Ishikawa (cell line): ENCODE data around the gene KIF17.

Source experiments
- CEBPB ChIP-seq: IDR thresholded peaks from 2 replicates; pipeline ENCODE4 v1.6.1; 2012
- CREB1 ChIP-seq: IDR thresholded peaks from 2 replicates; pipeline ENCODE4 v1.6.1; 2012; ENCODE audit warnings: low read depth
- EGR1 ChIP-seq: IDR thresholded peaks from 2 replicates; pipeline ENCODE4 v1.6.1; 2012
- EP300 ChIP-seq: IDR thresholded peaks from 2 replicates; pipeline ENCODE4 v1.6.1; 2012; ENCODE audit warnings: borderline replicate concordance
- FOXM1 ChIP-seq: IDR thresholded peaks from 2 replicates; pipeline ENCODE4 v1.6.1; 2012; ENCODE audit warnings: low read depth, borderline replicate concordance
- NFIC ChIP-seq: IDR thresholded peaks from 2 replicates; pipeline ENCODE4 v1.6.1; 2012
- RAD21 ChIP-seq: IDR thresholded peaks from 2 replicates; pipeline ENCODE4 v1.6.1; 2012; ENCODE audit warnings: low read depth
- TAF1 ChIP-seq: IDR thresholded peaks from 2 replicates; pipeline ENCODE4 v1.6.1; 2012; ENCODE audit warnings: low read depth, mild to moderate bottlenecking
- TCF12 ChIP-seq: IDR thresholded peaks from 2 replicates; pipeline ENCODE4 v1.6.1; 2012; ENCODE audit warnings: low read depth
- TEAD4 ChIP-seq: IDR thresholded peaks from 2 replicates; pipeline ENCODE4 v1.6.1; 2012
- YY1 ChIP-seq: IDR thresholded peaks from 2 replicates; pipeline ENCODE4 v1.6.1; 2012; ENCODE audit warnings: low read depth
- ZBTB7A ChIP-seq: IDR thresholded peaks from 2 replicates; pipeline ENCODE4 v1.6.1; 2012; ENCODE audit warnings: low read depth
- TF ChIP-seq, protein P1 (sequence below): IDR thresholded peaks from 2 replicates; pipeline ENCODE4 v1.6.1; 2012; ENCODE audit warnings: low read depth, mild to moderate bottlenecking
- TF ChIP-seq, protein P2 (sequence below): IDR thresholded peaks from 2 replicates; pipeline ENCODE4 v1.6.1; 2012
- TF ChIP-seq, protein P3 (sequence below): IDR thresholded peaks from 2 replicates; pipeline ENCODE4 v1.6.1; 2012

Gene KIF17

DNA sequence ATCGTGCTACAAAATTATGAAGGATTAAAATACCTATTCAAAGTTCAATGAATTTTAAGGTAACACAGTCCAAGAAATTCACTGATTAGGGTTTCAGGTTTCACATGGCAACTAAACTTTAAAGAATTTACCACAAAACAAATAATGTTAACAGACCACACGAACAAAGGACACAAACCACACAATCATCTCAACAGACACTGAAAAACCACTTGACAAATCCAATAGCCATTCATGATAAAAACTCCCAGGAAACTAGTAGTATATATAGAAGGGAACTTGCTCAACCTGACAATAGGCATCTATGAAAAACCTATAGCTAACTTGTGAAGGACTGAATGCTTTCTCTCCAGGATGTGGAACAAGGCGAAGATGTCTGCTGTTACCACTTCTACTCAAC is 35.8 kb upstream of the KIF17 start:
- TF ChIP-seq, protein P1, sequence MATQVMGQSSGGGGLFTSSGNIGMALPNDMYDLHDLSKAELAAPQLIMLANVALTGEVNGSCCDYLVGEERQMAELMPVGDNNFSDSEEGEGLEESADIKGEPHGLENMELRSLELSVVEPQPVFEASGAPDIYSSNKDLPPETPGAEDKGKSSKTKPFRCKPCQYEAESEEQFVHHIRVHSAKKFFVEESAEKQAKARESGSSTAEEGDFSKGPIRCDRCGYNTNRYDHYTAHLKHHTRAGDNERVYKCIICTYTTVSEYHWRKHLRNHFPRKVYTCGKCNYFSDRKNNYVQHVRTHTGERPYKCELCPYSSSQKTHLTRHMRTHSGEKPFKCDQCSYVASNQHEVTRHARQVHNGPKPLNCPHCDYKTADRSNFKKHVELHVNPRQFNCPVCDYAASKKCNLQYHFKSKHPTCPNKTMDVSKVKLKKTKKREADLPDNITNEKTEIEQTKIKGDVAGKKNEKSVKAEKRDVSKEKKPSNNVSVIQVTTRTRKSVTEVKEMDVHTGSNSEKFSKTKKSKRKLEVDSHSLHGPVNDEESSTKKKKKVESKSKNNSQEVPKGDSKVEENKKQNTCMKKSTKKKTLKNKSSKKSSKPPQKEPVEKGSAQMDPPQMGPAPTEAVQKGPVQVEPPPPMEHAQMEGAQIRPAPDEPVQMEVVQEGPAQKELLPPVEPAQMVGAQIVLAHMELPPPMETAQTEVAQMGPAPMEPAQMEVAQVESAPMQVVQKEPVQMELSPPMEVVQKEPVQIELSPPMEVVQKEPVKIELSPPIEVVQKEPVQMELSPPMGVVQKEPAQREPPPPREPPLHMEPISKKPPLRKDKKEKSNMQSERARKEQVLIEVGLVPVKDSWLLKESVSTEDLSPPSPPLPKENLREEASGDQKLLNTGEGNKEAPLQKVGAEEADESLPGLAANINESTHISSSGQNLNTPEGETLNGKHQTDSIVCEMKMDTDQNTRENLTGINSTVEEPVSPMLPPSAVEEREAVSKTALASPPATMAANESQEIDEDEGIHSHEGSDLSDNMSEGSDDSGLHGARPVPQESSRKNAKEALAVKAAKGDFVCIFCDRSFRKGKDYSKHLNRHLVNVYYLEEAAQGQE = no peak

DNA sequence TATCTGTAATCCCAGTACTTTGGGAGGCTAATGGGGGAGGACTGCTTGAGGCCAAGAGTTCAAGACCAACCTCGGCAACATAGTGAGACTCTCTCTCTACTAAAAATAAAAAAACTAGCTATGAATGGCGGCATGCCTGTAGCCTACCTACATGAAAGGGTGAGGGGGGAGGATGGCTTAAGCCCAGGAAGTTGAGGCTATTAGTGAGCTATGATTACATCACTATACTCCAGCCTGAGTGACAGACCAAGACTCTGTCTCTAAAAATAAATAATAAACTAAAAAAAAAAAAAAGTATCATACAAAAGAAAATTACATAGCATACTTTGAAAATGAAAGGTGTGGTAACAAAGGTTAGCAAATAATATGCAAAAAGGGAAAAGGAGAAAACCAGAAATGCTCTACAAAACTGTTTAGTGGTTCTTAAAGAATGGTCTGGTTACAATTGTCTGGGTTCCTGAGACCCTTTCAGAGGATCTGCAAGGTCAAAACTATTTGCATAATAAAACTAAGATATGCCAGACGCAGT is 33.7 kb upstream of the KIF17 start:
- TF ChIP-seq EGR1 (no peak), TEAD4 (no peak), CREB1 (no peak), TAF1 (no peak), NFIC (no peak), YY1 (no peak), EP300 (no peak), TCF12 (no peak), RAD21 (no peak), ZBTB7A (no peak), CEBPB (no peak), FOXM1 (no peak)
- TF ChIP-seq, protein P1 = no peak
- TF ChIP-seq, protein P2, sequence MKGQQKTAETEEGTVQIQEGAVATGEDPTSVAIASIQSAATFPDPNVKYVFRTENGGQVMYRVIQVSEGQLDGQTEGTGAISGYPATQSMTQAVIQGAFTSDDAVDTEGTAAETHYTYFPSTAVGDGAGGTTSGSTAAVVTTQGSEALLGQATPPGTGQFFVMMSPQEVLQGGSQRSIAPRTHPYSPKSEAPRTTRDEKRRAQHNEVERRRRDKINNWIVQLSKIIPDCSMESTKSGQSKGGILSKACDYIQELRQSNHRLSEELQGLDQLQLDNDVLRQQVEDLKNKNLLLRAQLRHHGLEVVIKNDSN = no peak
- TF ChIP-seq, protein P3, sequence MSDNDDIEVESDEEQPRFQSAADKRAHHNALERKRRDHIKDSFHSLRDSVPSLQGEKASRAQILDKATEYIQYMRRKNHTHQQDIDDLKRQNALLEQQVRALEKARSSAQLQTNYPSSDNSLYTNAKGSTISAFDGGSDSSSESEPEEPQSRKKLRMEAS = no peak

DNA sequence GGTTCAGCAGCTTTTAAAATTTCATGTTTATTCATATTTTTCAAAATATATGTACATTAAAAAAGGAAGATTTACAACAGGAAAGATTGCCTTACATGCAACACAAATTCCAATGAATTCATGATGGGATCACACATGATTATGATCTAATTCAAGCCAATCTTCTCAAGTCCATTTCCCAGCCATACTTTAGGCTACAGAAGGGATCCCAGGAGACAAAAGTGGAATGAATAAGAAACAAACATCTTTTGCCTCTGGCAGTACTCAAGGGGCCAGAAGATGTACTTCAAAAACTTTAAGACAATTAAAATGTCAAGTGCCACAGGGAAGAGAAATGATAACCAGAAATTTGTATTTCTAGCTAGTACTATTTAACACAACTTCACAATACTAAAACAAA is 24.9 kb upstream of the KIF17 start:
- TF ChIP-seq TEAD4 (no peak), YY1 (no peak)

DNA sequence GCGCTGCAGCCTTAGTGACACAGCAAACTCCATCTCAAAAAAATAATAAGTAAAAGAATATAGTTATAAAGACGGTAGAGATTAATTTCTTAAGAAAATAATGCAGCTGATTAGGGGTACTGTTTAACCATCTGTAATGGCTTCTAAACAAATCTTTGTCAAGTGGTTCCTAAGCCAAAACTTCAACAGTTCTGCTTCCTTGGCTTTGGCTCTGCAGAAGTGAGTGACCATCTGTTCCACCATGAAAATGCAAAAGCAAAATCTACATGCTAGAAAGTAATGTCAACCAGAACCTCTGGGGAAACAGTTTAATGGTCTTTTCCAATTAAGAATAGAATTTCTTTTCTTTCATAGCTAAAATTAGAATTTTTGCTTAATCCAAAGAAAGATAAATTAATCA is 23.0 kb upstream of the KIF17 start:
- no peak for TF ChIP-seq EGR1
- TF ChIP-seq, protein P2 = no peak
- TF ChIP-seq FOXM1 = no peak
- TF ChIP-seq TCF12 = no peak
- TF ChIP-seq YY1 = no peak
- TF ChIP-seq EP300 = no peak
- TF ChIP-seq CREB1 = no peak
- TF ChIP-seq, protein P1 = no peak
- TF ChIP-seq TAF1 = no peak
- no peak for TF ChIP-seq ZBTB7A

DNA sequence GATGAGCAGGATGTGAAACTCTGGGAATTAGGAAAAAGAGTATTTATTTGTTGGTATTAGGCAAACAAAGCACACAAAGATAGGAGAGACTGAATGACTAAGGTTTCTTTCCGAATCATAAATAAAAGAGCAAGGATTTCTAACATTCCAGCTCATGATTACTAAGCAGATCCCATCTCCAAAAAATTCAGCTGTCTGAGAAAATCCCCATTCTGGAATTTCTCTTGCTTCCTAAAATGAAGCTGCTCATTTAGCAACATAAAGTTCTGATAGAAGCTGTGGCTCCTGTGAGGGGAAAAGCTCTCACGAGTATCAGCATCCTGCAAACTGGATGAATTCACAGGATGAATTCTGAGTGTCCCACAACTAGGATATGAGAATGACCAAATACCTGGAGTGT is 21.4 kb upstream of the KIF17 start:
- TF ChIP-seq, protein P1 = no peak
- TF ChIP-seq YY1 (no peak), FOXM1 (no peak), TEAD4 (no peak), NFIC (no peak), EGR1 (no peak)
- TF ChIP-seq, protein P3 = no peak
